A549 (cell line): Measurements from ENCODE around the gene DRGX. TPM values are rescaled to one million over a fixed set of nuclear protein-coding genes. Genes with fewer than 3 reads are reported as not detected.

Source experiments
- ATAC-seq, 2 experiments: fragments of 200-7000 bp in 1 of 2; fragments of >200 bp in 1 of 2; cut with Nextera tagmentation in 1 of 2; cut with Tn5 transposase in 1 of 2; 3 replicates each; pipeline versions ENCODE4 v1.8.0 to v1.9.1; 2018 to 2020; ENCODE audit warnings: mild to moderate bottlenecking in 1 of 2, moderate library complexity in 1 of 2
- CTCF ChIA-PET: fragments of 300-600 bp; sonication (Branson Sonifier 250); formaldehyde crosslinking; extraction: SDS; loops from one replicate; lab custom pipeline; 2021; ENCODE audit warnings: antibody characterized with exemption, inconsistent platforms; lab: Yijun Ruan, JAX
- POLR2A ChIA-PET: fragments of 350-600 bp; formaldehyde crosslinking; extraction: SDS; loops from one replicate; lab custom pipeline; 2021; ENCODE audit warnings: antibody characterized with exemption, inconsistent platforms; lab: Yijun Ruan, JAX
- DNase-seq, 2 experiments: peaks; one replicate each; pipeline versions ENCODE4 v3.0.0 to v3.0.0-alpha.2; 2011 to 2016; ENCODE audit warnings: low read depth in 1 of 2, low spot score in 1 of 2
- FAIRE-seq: peaks from 2 replicates; lab custom pipeline; 2011; peaks lifted over from hg19 to GRCh38; lab: Jason Lieb, UNC
- H3K27ac ChIP-seq, 2 experiments: fragments of >200 bp; sonication (Bioruptor Twin); formaldehyde crosslinking; 3 replicates each; pipeline ENCODE4 v1.5.1; 2016 to 2017
- H3K4me1 ChIP-seq: fragments of >200 bp; sonication (Bioruptor Twin); formaldehyde crosslinking; 3 replicates; pipeline ENCODE4 v1.6.1; 2016
- H3K4me2 ChIP-seq: fragments of >200 bp; sonication (Bioruptor Twin); formaldehyde crosslinking; 3 replicates; pipeline ENCODE4 v1.6.1; 2016
- H3K4me3 ChIP-seq: fragments of >200 bp; sonication (Bioruptor Twin); formaldehyde crosslinking; 3 replicates; pipeline ENCODE4 v1.5.1; 2016
- H3K9me3 ChIP-seq: fragments of >200 bp; sonication (Bioruptor Twin); formaldehyde crosslinking; 3 replicates; pipeline ENCODE4 v1.6.1; 2016
- CEBPB ChIP-seq, 2 experiments: fragments of >200 bp in 1 of 2; sonication (Bioruptor Twin) in 1 of 2; formaldehyde crosslinking in 1 of 2; IDR thresholded peaks; 2 replicates each; pipeline ENCODE4 v1.6.1; 2012 to 2016
- CTCF ChIP-seq: fragments of >200 bp; sonication (Bioruptor Twin); formaldehyde crosslinking; IDR thresholded peaks from 3 replicates; pipeline ENCODE4 v1.5.1; 2016
- EHMT2 ChIP-seq: fragments of 200-600 bp; sonication (generic); IDR thresholded peaks from 2 replicates; pipeline ENCODE4 v1.6.1; 2016; ENCODE audit warnings: antibody characterized with exemption, low read depth, mild to moderate bottlenecking, moderate library complexity
- ESRRA ChIP-seq: fragments of 150-350 bp; IDR thresholded peaks from 2 replicates; pipeline ENCODE4 v1.6.1; 2014; ENCODE audit warnings: mild to moderate bottlenecking, low read length, borderline replicate concordance
- FOSL2 ChIP-seq, 2 experiments: fragments of 450-650 bp in 1 of 2; fragments of >200 bp in 1 of 2; sonication (Bioruptor Twin) in 1 of 2; formaldehyde crosslinking; IDR thresholded peaks; 2 replicates each; pipeline versions ENCODE4 v1.5.0 to v1.6.1; 2016 to 2020; ENCODE audit warnings: mild to moderate bottlenecking in 1 of 2, moderate library complexity in 1 of 2
- FOXS1 ChIP-seq: fragments of 250-450 bp; sonication (Bioruptor Pico); IDR thresholded peaks from 2 replicates; pipeline ENCODE4 v1.5.0; 2020; ENCODE audit warnings: mild to moderate bottlenecking, moderate library complexity
- HDAC2 ChIP-seq: fragments of 200-600 bp; sonication (generic); IDR thresholded peaks from 2 replicates; pipeline ENCODE4 v1.6.1; 2016
- HES2 ChIP-seq: fragments of >200 bp; sonication (Bioruptor Twin); formaldehyde crosslinking; IDR thresholded peaks from 2 replicates; pipeline ENCODE4 v1.6.1; 2016
- HEYL ChIP-seq: fragments of 250-450 bp; sonication (Bioruptor Pico); IDR thresholded peaks from 2 replicates; pipeline ENCODE4 v1.8.0; 2021; ENCODE audit warnings: mild to moderate bottlenecking, moderate library complexity
- HMGXB4 ChIP-seq: fragments of 250-450 bp; sonication (Bioruptor Pico); IDR thresholded peaks from 2 replicates; pipeline ENCODE4 v1.5.0; 2021; ENCODE audit warnings: mild to moderate bottlenecking, moderate library complexity, borderline replicate concordance
- HOXA7 ChIP-seq: fragments of 250-450 bp; sonication (Bioruptor Pico); IDR thresholded peaks from 2 replicates; pipeline ENCODE4 v1.5.0; 2020; ENCODE audit warnings: mild to moderate bottlenecking, moderate library complexity
- JUN ChIP-seq, 2 experiments: fragments of >200 bp; sonication (Bioruptor Twin); formaldehyde crosslinking; IDR thresholded peaks; 2 replicates in 1 of 2; 3 replicates in 1 of 2; pipeline ENCODE4 v1.6.1; 2016 to 2017
- MAX ChIP-seq: IDR thresholded peaks from 2 replicates; pipeline ENCODE4 v1.6.1; 2012
- MAZ ChIP-seq: fragments of 150-350 bp; IDR thresholded peaks from 2 replicates; pipeline ENCODE4 v1.6.1; 2014; ENCODE audit warnings: antibody characterized with exemption, low read depth, low read length, borderline replicate concordance
- MYC ChIP-seq: IDR thresholded peaks from 2 replicates; pipeline ENCODE4 v1.6.1; 2012; ENCODE audit warnings: mild to moderate bottlenecking, inconsistent platforms, low read length, improper control_type of control experiment, borderline replicate concordance
- NFE2L2 ChIP-seq: fragments of 150-350 bp; conservative IDR thresholded peaks from 2 replicates; pipeline ENCODE4 v1.6.1; 2014; ENCODE audit warnings: low read length
- NPAS2 ChIP-seq: fragments of 250-450 bp; sonication (Bioruptor Pico); IDR thresholded peaks from 2 replicates; pipeline ENCODE4 v1.8.0; 2022; ENCODE audit warnings: mild to moderate bottlenecking, moderate library complexity, borderline replicate concordance
- NR3C1 ChIP-seq: fragments of >200 bp; sonication (Bioruptor Twin); formaldehyde crosslinking; IDR thresholded peaks from 3 replicates; pipeline ENCODE4 v1.6.1; 2017
- SREBF2 ChIP-seq: fragments of 450-650 bp; IDR thresholded peaks from 2 replicates; pipeline ENCODE4 v1.6.1; 2014; ENCODE audit warnings: mild to moderate bottlenecking, moderate library complexity
- USF2 ChIP-seq: fragments of 450-650 bp; IDR thresholded peaks from 2 replicates; pipeline ENCODE4 v1.6.1; 2014; ENCODE audit warnings: antibody characterized with exemption
- ZNF302 ChIP-seq: fragments of 250-450 bp; sonication (Bioruptor Pico); IDR thresholded peaks from 2 replicates; pipeline ENCODE4 v1.9.0; 2021; ENCODE audit warnings: inconsistent platforms, mild to moderate bottlenecking, moderate library complexity
- ZSCAN20 ChIP-seq: fragments of 250-450 bp; sonication (Bioruptor Pico); IDR thresholded peaks from 2 replicates; pipeline ENCODE4 v1.8.0; 2022; ENCODE audit warnings: mild to moderate bottlenecking, moderate library complexity
- WGBS: methylation state at CpG from one replicate; pipeline ENCODE4 v1.1.6; 2017; ENCODE audit errors: missing lambda C conversion rate; 5-methylcytosine and 5-hydroxymethylcytosine counted together
- polyA plus RNA-seq, 4 experiments: library from polyadenylated mRNA; depleted of rRNA in 3 of 4; stranded (reverse); fragments of >200 nt; fragmentation: RNase III in 1 of 4; extraction: RNeasy Plus Mini Kit Qiagen cat#74134 plus additional on column Dnase treatment in 1 of 4; gene quantifications; 2 replicates in 3 of 4; 3 replicates in 1 of 4; pipeline ENCODE4 v1.2.3, GENCODE V29; 2011 to 2017

The DRGX gene
- polyA plus RNA-seq, 2 of the 4 experiments (the other 2 are of a cell fraction), result not detected

GRCh38 chr10:49359349-49360270, 36.3 kb downstream of the DRGX start:
- H3K9me3 ChIP-seq, result no peaks in the 10 kb centered on the region
- no peak overlapping the region for H3K27ac ChIP-seq
- 39% methylated on average over 9 of the region's 13 CpGs for WGBS
- CTCF ChIA-PET, result interaction anchor here (0.6 to 1.5 kb wide), 3 partner anchors 9 to 36 kb away, joined by 3 read pairs; no protein-coding TSS in a partner anchor
- no peak overlapping the region for H3K4me3 ChIP-seq
- no peak overlapping the region for H3K4me2 ChIP-seq
- TF ChIP-seq MYC, result no peak
- no peaks in the 10 kb centered on the region for H3K4me1 ChIP-seq
- POLR2A ChIA-PET, result no interaction called here
- no peak for DNase-seq
- no peak for FAIRE-seq
- no peak for ATAC-seq

- no peak overlapping the region for H3K4me3 ChIP-seq
- no peak for DNase-seq
- WGBS, result 6% methylated on average over 2 of the region's 2 CpGs
- no peak overlapping the region for H3K27ac ChIP-seq
- ChIA-PET POLR2A (no interaction called here), CTCF (interaction anchor here (1.4 kb wide), 1 partner anchor 10 kb away, joined by 3 read pairs; no protein-coding TSS in a partner anchor)
- H3K9me3 ChIP-seq, result no peaks in the 10 kb centered on the region
- no peak for ATAC-seq
- FAIRE-seq, result no peak
- no peak overlapping the region for H3K4me2 ChIP-seq
- H3K4me1 ChIP-seq, result no peaks in the 10 kb centered on the region
- TF ChIP-seq MAZ (no peak), HES2 (no peak), JUN (IDR thresholded peaks at IDR 0.05) (no peak), NPAS2 (CRISPR knock-in tag) (no peak), FOSL2 (IDR thresholded peaks at IDR 0.05) (no peak), FOSL2 (CRISPR knock-in tag; IDR thresholded peaks at IDR 0.05) (no peak), ESRRA (no peak)
These were observed 38.0 kb downstream of the DRGX start for GRCh38 chr10:49357910-49358309.

GRCh38 chr10:49356944-49357343, 38.9 kb downstream of the DRGX start:
- 5% methylated on average over 1 of the region's 1 CpG for WGBS
- Histone ChIP-seq H3K9me3 (no peaks in the 10 kb centered on the region), H3K27ac (no peak overlapping the region), H3K4me2 (no peak overlapping the region), H3K4me1 (no peaks in the 10 kb centered on the region), H3K4me3 (no peak overlapping the region)
- FAIRE-seq, result no peak
- ChIA-PET POLR2A (no interaction called here), CTCF (no interaction called here)
- no peak for ATAC-seq
- TF ChIP-seq USF2, result no peak
- TF ChIP-seq NR3C1, result no peak
- no peak for TF ChIP-seq MYC
- TF ChIP-seq ZSCAN20, result no peak
- TF ChIP-seq HEYL, result no peak
- no peak for TF ChIP-seq NPAS2 (CRISPR knock-in tag)
- TF ChIP-seq FOXS1 (CRISPR knock-in tag), result no peak
- TF ChIP-seq HOXA7 (CRISPR knock-in tag), result no peak
- no peak for TF ChIP-seq MAX
- no peak for TF ChIP-seq HDAC2
- TF ChIP-seq SREBF2, result no peak
- no peak for TF ChIP-seq NFE2L2
- no peak for DNase-seq

- TF ChIP-seq HDAC2 (no peak), ZNF302 (CRISPR knock-in tag) (no peak), MAZ (no peak), HMGXB4 (CRISPR knock-in tag) (no peak), NFE2L2 (no peak), CTCF (no peak), ZSCAN20 (no peak), CEBPB (IDR thresholded peaks at IDR 0.05) (no peak), EHMT2 (no peak)
- Histone ChIP-seq H3K4me3 (no peak overlapping the region), H3K4me2 (no peak overlapping the region), H3K4me1 (no peaks in the 10 kb centered on the region), H3K27ac (no peak overlapping the region), H3K9me3 (no peaks in the 10 kb centered on the region)
- ChIA-PET POLR2A (no interaction called here), CTCF (no interaction called here)
- no peak for ATAC-seq
- 6% methylated on average over 4 of the region's 4 CpGs for WGBS
- DNase-seq, result no peak
- no peak for FAIRE-seq
These were observed 39.7 kb downstream of the DRGX start for GRCh38 chr10:49356181-49356580.
